HG02840 (cell line): ENCODE results near the gene ADGRL4.

ENCODE experiments used
- ATAC-seq: cut with Tn5 transposase; IDR thresholded peaks from one replicate; pipeline ENCODE4 v1.9.1; 2021; ENCODE audit warnings: mild to moderate bottlenecking, moderate library complexity, moderate number of reproducible peaks; ENCODE audit not compliant: unreplicated experiment, low FRiP score

ADGRL4 gene

GRCh38 chr1:78840453-78841271 is 165.9 kb downstream of the ADGRL4 start:
- ATAC-seq: no peak
